Measurements from ENCODE around the gene MTAP.

DNA sequence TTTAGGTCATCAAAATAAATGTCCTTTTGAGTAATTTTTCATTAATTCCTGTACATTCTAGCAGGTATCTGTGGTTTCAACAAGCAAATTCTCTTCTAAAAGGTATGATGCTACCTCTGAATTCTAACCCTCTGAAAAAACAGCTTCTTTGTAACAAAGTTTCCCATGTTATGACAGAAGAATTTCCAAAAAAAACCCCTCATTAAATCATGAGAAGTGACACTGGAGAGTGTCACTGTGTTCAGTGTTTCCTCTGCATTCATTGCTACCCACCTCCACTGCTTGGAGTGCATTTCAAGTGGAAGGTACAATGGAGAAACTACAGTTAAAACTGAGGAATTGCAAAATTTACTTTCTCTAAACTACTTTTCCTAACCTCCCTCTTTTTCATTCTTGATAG, 181.7 kb downstream of the MTAP start:
- TF ChIP-seq LARP7 (IDR thresholded peaks at IDR 0.05) = no peak
- no peak for TF ChIP-seq KAT2B (IDR thresholded peaks at IDR 0.05; ENCODE audit: low read depth, low read length)
- TF ChIP-seq, protein P1, sequence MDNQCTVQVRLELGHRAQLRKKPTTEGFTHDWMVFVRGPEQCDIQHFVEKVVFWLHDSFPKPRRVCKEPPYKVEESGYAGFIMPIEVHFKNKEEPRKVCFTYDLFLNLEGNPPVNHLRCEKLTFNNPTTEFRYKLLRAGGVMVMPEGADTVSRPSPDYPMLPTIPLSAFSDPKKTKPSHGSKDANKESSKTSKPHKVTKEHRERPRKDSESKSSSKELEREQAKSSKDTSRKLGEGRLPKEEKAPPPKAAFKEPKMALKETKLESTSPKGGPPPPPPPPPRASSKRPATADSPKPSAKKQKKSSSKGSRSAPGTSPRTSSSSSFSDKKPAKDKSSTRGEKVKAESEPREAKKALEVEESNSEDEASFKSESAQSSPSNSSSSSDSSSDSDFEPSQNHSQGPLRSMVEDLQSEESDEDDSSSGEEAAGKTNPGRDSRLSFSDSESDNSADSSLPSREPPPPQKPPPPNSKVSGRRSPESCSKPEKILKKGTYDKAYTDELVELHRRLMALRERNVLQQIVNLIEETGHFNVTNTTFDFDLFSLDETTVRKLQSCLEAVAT (IDR thresholded peaks at IDR 0.05) = no peak
- no peak for TF ChIP-seq ATF3 (IDR thresholded peaks at IDR 0.05)
- no peak for TF ChIP-seq ATF3 (CRISPR knock-in tag; conservative IDR thresholded peaks at IDR 0.05)
- TF ChIP-seq, protein P2, sequence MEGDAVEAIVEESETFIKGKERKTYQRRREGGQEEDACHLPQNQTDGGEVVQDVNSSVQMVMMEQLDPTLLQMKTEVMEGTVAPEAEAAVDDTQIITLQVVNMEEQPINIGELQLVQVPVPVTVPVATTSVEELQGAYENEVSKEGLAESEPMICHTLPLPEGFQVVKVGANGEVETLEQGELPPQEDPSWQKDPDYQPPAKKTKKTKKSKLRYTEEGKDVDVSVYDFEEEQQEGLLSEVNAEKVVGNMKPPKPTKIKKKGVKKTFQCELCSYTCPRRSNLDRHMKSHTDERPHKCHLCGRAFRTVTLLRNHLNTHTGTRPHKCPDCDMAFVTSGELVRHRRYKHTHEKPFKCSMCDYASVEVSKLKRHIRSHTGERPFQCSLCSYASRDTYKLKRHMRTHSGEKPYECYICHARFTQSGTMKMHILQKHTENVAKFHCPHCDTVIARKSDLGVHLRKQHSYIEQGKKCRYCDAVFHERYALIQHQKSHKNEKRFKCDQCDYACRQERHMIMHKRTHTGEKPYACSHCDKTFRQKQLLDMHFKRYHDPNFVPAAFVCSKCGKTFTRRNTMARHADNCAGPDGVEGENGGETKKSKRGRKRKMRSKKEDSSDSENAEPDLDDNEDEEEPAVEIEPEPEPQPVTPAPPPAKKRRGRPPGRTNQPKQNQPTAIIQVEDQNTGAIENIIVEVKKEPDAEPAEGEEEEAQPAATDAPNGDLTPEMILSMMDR (IDR thresholded peaks at IDR 0.05 in 2 of 3, conservative IDR thresholded peaks at IDR 0.05 in 1 of 3; ENCODE audit: insufficient read depth in 2 of 3, low read depth in 1 of 3, low read length in 3 of 3) = no peak
- no peak for TF ChIP-seq HNRNPLL (IDR thresholded peaks at IDR 0.05; ENCODE audit: low read depth, low read length, poor library complexity, severe bottlenecking)
